Naive B cell (primary cell): ENCODE data around the gene PNPLA1. TPM values are rescaled to one million over a fixed set of nuclear protein-coding genes. Genes with fewer than 3 reads are reported as not detected.

Experiments used
- ATAC-seq, 2 donors: fragments of 150-1000 bp; cut with Tn5 transposase; 2 replicates each; pipeline ENCODE4 v1.10.0; 2021; ENCODE audit warnings: low read depth in 2 of 2, mild to moderate bottlenecking in 2 of 2, moderate library complexity in 2 of 2
- DNase-seq: peaks from one replicate; pipeline ENCODE4 v3.0.0; 2022
- H3K27ac Mint-ChIP-seq, 6 donors: one replicate each; pipeline ENCODE4 v1.8.0; 2020 to 2022; ENCODE audit warnings: mild to moderate bottlenecking in 6 of 6, mixed read lengths in 6 of 6, moderate library complexity in 5 of 6, inconsistent platforms in 2 of 6
- H3K27me3 Mint-ChIP-seq, 3 donors: one replicate each; pipeline ENCODE4 v1.8.0; 2021 to 2022; ENCODE audit warnings: mixed read lengths in 3 of 3, mild to moderate bottlenecking in 1 of 3
- H3K36me3 Mint-ChIP-seq, 2 donors: one replicate each; pipeline ENCODE4 v1.8.0; 2020 to 2022; ENCODE audit warnings: mixed read lengths in 2 of 2, inconsistent platforms in 1 of 2, mild to moderate bottlenecking in 1 of 2
- H3K4me1 Mint-ChIP-seq, 3 donors: one replicate each; pipeline ENCODE4 v1.8.0; 2020 to 2022; ENCODE audit warnings: mixed read lengths in 3 of 3, inconsistent platforms in 1 of 3, mild to moderate bottlenecking in 1 of 3, moderate library complexity in 1 of 3
- H3K4me3 Mint-ChIP-seq, 8 donors: one replicate each; pipeline ENCODE4 v1.8.0; 2020 to 2022; ENCODE audit warnings: mild to moderate bottlenecking in 8 of 8, mixed read lengths in 8 of 8, moderate library complexity in 8 of 8, inconsistent platforms in 2 of 8
- H3K9me3 Mint-ChIP-seq, 7 donors: one replicate each; pipeline ENCODE4 v1.8.0; 2020 to 2022; ENCODE audit warnings: mixed read lengths in 7 of 7, mild to moderate bottlenecking in 5 of 7, inconsistent platforms in 2 of 7, moderate library complexity in 1 of 7
- polyA plus RNA-seq, 6 donors: library from polyadenylated mRNA; unstranded; fragments of 300-500 nt; fragmentation: Illumina TruSeq; gene quantifications; one replicate each; pipeline ENCODE4 v1.2.3, GENCODE V29; 2021; ENCODE audit warnings: low read depth in 6 of 6

Gene PNPLA1
- polyA plus RNA-seq, 6 donors from 2014 or later: 0.27 TPM; not detected in 5

DNA sequence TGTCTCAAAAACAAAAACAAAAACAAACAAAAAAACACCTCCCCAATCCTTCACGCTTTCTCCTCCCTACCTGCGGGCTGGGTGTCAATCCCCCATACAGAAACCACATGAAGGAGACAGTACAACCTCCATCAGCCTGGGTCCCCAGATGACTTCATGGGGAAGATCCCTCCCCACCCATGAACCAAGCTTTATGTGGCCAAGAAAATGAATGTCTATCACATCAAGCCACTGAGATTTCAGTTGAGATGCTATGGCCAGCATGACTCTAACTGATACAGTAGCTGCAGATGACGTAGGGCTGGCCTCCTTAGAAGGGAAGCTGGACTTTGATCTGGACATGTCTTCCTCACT lies 88.0 kb downstream of the PNPLA1 start:
- Mint-ChIP-seq H3K9me3 (peaks cover 0 to 3% (median 2%) of the 10 kb centered on the region in 7 donors), H3K4me3 (no peak overlapping the region), H3K36me3 (peaks cover 0 to 4% of the 10 kb centered on the region in 2 donors), H3K27ac (peak overlapping the region in 2 of 6 donors; percentile 39 to 56), H3K4me1 (peaks cover 3 to 12% (median 12%) of the 10 kb centered on the region in 3 donors), H3K27me3 (peaks cover 0 to 11% (median 0%) of the 10 kb centered on the region in 3 donors)
- ATAC-seq: no peak
- no peak for DNase-seq

Other genes starting within 250 kb of the PNPLA1 start
- gene SLC26A8, start 245.4 kb upstream of the PNPLA1 start, polyA plus RNA-seq: not detected
- gene MAPK14, start 242.3 kb upstream of the PNPLA1 start, polyA plus RNA-seq: 10 to 100 TPM; 21.5 to 56.5 (median 46.4) TPM
- gene MAPK13, start 139.5 kb upstream of the PNPLA1 start, polyA plus RNA-seq: 10 to 100 TPM; 23.5 to 76.5 (median 53.0) TPM
- 10 to 100 TPM in 1 of 6 donors, 1 to 10 TPM in 5; 4.8 to 13.4 (median 5.8) TPM for gene BRPF3, start 73.3 kb upstream of the PNPLA1 start, polyA plus RNA-seq
- gene BNIP5, start 66.8 kb downstream of the PNPLA1 start, polyA plus RNA-seq: not detected
- not detected for gene ETV7, start 117.6 kb downstream of the PNPLA1 start, polyA plus RNA-seq
- gene PXT1, start 172.8 kb downstream of the PNPLA1 start, polyA plus RNA-seq: not detected
- gene KCTD20, start 172.9 kb downstream of the PNPLA1 start, polyA plus RNA-seq: 10 to 100 TPM; 44.3 to 57.7 (median 52.0) TPM